H54 (cell line): ENCODE measurements around the gene NXPH4.

Experiments
- DNase-seq: peaks from one replicate; pipeline ENCODE4 v3.0.0; 2011; ENCODE audit warnings: low spot score, mixed read lengths; ENCODE audit not compliant: insufficient read length
- FAIRE-seq: peaks from 3 replicates; lab custom pipeline; 2011; peaks lifted over from hg19 to GRCh38; lab: Jason Lieb, UNC
- POLR2A ChIP-seq: IDR thresholded peaks from 2 replicates; pipeline ENCODE4 v1.6.1; 2011; ENCODE audit warnings: low read depth, mild to moderate bottlenecking, low read length

The NXPH4 gene

DNA sequence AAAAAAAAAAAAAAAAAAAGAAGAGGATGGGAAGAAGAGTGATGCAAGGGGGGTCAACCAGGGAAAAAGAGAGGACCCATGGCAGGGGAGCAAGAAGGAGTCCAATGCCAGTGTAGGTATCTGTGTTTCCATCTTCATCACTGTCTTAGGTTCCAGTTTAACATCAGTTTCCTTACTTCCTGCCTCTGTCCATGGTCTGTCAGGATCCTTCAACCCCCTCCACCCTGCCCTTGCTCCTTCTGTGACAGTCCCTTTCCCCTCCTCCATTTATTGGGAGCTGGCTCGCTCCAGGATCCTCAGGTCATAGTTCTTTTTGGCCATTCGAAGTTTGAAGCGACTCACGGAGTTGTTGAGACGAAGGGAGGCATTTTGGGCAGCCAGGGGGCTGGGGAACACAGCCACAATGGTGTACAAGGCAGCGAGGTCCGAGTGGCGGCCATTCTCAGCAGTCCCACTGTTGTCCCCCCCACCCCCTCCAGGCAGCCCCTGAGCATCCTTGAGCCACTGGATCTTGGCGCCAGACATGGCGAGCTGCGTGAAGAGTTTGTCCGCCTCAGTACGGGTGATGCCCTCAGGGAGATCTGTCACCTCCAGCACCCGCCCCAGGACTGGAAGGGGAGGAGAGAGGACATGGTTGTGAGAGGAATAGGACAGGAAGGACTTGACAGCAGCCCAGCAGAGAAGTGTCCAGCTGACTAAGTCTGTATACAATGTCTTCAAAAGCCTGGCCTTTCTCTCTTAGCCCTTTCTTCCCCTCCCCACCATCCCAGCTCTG lies 38.1 kb downstream of the NXPH4 start:
- FAIRE-seq (no peak), DNase-seq (no peak)
- no peak for TF ChIP-seq POLR2A

DNA sequence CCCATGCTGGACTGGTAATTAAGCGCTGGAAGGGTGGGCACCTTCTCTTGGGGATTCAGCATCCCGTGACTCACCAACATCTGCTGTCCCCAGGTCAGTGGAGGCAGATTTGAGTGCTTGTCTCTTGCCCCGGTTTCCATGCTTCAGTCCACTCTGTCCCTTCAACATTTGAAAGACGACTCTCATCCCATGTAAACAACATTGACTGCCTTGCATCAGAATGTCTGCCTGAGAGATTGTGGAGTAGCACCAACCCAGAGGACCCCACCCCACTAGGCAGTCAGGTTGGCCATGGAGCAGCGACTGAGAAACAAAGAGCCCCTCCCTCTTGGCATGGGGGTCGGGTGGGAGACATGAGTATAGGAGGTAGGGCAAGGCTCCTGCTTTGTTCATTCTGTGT lies 39.3 kb downstream of the NXPH4 start:
- no peak for TF ChIP-seq POLR2A
- FAIRE-seq = no peak
- DNase-seq = no peak

DNA sequence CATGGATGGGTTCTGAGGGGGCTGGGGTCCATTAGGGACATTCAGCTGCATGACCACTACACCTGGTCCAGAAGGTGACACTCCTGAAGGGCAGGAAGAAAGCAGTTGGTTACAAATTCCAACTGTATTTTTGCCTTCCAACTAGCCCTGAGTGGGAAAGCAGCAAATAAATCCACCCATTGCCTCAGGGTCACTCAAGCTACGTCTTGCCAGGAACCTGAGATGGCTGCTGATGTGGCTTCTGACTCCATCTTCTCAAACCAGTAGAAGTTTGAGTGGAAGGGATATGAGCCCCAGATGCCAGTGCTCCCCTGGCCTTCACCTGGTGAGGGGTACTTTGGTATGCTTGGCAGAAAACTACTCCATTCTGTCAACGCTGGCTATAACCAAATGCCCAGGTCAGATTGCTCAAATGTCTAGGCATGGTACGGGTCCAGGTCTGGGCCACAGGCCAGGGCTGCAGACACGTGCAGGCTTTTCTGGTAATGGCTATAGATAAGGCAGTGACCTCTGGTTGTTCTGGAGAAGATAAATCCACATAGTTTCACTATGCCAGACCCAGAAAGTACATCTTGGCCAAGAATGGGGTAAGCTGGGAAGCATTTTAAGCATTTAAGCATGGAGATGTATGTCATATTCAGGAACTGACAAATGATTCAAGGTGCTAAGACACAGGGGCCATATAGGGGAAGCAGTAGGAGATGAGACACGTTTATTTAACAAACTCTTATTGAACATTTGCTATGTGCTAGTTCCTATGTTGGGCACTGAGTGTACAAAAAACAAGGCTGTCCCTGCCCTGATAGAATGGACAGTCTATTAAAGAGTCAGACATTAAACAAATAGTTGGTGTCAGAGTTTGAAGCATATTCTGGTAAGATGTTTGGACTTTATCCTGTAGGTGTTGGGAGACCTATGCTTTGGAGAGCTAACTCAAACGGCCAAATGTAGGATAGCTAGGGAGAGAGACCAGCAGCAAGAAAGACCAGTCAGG lies 42.7 kb downstream of the NXPH4 start:
- TF ChIP-seq POLR2A = no peak
- FAIRE-seq (no peak), DNase-seq (no peak)

DNA sequence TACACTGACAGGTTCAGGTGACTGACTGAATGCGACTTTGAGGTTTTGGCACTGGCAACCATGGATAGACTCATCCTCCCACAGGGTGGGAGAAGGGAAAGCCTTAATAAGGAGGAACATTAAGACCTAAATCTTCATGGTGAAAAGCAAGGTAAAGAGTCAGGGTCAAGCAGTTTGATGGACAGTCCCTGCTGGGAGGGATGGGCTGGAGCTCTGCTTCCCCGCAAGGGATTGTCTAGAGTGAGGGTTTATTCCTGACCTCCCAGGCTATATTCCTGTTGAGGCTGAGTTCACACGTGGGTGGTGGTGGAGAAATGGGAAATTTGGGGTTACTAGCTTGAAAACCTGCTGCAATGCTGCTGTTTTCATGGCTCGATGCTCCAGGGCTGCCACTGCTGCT lies 43.8 kb downstream of the NXPH4 start:
- no peak for FAIRE-seq
- no peak for TF ChIP-seq POLR2A
- no peak for DNase-seq

DNA sequence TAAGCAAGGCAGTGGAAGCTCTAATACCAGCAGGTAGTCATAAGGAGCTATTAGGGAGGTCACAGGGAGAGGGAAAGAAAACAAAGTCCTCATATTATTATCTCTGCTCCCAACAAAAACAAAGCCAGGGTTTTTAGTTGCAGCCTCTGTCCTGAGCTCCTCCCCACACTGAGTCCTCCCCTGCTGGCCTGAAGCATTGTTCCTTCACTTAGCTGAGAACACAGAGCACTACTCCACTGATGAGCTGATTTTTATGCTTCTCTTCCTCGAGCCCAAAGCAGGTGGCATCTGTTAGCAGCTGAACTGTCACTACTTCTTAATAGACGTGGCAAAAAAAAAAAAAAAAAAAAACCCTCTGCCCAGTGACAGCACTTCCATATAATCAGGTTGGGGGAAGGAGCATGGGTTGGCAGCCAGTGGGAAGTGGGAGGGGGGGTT lies 44.9 kb downstream of the NXPH4 start:
- DNase-seq (no peak), FAIRE-seq (no peak)
- no peak for TF ChIP-seq POLR2A

DNA sequence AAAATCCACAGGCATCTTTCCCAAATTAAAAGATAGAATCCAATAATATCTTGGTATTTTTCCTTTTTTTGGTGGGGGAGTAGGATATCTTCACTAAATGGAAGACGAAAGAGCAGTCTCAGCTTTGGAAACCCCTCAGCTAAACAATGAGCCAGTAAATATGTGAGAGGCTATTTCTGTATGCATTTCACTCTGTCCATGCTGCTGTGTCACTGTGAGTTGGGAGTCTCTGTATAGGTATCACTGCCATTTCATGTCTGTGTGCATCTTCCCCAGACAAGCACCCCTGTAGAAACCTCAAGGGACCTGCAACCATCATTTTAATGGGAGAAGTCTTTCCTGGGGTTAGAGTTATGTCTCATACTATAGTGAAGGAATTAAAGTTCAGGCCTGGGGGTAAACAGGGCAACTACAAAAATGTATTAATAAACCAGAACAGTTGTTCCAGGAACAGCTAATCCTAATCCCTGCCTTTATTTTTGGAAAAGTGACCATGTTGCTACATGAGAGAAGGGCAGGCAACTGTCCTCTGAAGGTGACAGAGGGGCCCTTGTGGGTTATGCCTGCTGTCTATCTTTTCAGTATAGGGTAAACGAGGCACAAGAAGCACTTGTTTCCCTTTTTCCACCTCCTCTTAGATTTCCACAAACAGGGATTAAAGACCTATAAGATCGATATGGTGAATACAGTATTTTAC lies 45.7 kb downstream of the NXPH4 start:
- TF ChIP-seq POLR2A = no peak
- FAIRE-seq (no peak), DNase-seq (no peak)

DNA sequence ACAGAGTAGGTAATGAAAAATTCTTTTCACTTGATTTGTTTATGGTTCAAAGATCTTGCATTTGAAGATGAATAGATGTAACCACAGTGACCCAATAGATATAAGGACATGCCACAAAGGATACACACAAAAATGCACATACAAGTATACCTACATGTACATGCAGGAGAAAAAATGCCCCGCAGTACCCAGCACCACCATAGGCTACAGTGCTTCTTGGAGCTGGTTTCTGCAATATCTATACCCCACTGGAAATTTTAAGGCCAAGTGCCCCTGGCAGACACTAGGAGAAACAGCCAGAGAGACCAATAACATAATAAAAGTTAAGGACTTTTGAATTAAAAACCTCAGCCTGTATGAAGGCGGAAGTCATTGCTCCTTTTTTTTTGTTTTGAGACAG lies 46.5 kb downstream of the NXPH4 start:
- no peak for TF ChIP-seq POLR2A
- DNase-seq (no peak), FAIRE-seq (no peak)

DNA sequence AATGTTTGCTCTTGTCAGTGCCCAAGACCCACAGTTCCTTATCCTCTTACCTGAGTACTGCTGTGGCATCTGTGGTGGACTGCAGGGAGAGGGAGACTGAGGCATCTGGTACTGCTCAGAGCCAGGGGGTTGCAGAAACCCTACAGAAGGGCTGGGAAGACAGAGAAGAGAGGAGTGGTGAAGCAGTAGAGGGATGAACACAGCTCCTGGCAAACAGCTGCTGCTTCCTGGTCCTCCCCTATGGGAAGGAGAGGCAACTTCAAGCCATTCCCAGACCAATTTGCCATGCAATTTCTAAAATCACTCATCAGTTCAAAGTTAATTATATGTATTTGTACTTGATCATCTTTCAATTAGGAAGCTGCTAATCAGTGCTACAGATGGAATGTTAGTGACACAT lies 50.1 kb downstream of the NXPH4 start:
- no peak for FAIRE-seq
- no peak for TF ChIP-seq POLR2A
- DNase-seq = no peak

DNA sequence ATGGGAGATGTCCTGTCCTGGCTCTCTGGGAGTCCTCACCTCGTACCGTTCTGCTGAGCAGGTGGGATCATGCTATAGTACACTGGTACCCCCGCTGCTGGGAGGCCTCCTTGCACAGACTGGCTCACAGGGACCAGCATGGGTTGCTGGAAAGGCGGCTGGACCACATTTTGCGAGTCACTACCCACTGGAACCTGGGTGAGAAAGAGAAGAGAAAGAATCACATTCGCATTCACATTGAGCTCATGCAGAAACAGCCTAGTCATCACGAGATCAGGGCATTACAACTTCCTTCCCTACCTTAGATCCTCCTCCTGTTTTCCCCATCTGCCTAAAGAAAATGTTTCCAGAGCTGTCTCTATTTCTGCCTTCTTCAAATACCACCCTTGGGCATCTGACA lies 51.7 kb downstream of the NXPH4 start:
- FAIRE-seq (no peak), DNase-seq (no peak)
- no peak for TF ChIP-seq POLR2A

DNA sequence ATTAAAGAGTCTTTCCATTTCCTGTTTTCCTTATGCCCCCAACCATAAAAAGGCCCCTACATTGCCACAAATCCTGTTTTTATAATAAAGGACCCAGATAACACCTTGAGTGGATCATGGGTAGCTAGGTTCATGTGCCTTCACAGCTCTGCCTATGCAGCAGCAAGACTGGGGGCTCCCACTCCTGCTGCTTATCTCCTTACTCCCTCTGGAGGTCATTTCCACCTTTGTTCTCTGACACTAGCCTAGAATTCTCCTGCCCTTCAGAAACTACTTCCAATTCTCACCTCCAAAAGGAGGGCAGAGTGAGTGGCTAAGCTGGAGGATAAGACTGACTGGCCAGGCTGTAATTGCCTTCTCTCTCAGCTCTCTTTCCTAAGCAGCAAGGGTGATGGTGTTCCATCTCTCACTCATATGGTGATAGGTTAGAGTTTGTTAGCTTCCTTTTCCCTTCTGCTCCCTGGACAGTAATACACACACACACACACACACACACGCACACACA lies 54.4 kb downstream of the NXPH4 start:
- FAIRE-seq (no peak), DNase-seq (no peak)
- no peak for TF ChIP-seq POLR2A

DNA sequence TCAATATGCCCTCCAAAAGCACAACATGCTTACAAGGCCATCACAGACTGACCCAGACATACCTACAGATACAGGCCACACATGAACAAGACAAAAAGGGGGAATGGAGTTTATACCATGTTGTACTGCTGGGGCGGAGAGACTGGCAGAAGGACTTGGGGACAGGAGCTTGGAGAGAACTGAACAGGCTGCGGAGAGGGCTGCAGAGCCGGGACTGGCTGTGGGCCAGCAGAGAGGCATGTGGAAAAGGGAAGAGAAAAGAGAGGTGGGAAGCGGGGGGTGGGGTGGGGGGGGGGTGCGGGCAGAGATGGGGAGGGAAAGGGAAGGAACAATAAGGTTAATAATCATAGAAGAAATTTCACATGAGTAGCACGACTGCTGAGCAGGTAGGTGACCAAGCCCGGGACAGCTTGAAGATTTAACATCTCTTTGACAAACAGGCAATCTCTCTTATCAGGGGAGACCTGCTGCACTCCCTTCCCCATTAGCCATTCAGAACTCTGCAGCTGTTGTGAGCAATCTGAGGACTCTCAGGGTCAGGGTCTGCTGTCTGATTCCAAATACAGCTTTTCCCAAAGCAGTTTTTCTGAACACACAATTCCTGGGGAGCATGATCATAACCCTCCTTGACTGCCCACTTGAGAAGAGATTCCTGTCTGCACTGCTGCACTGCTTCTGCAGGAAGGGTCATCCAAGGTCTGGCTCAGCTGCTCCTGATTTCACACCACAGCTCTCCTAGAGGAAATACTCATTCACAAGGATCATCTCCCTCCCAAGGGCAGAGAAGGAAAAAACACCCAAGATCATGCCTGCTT lies 56.0 kb downstream of the NXPH4 start:
- TF ChIP-seq POLR2A = no peak
- DNase-seq (no peak), FAIRE-seq (no peak)

DNA sequence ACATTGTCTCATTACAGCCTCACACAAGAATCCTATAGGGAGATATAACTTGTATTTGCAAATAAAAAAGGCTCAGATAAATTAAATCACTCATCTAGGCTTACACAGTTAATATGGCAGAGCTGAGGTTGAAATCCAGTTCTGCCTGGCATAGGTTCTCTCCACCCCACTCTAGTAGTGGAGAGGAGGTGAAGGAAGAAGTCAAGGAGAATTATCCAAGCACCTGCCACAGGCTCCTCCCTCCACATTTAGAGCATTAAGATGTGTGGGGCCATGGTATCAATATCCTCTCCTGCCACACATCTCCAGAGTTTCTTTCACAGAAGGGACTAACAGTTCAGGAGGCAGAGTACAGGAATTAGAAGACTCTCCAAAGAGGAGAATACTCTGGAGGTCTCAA lies 56.9 kb downstream of the NXPH4 start:
- FAIRE-seq = no peak
- no peak for DNase-seq
- no peak for TF ChIP-seq POLR2A
